ENCODE measurements around the gene KCND3.

KCND3 gene

DNA sequence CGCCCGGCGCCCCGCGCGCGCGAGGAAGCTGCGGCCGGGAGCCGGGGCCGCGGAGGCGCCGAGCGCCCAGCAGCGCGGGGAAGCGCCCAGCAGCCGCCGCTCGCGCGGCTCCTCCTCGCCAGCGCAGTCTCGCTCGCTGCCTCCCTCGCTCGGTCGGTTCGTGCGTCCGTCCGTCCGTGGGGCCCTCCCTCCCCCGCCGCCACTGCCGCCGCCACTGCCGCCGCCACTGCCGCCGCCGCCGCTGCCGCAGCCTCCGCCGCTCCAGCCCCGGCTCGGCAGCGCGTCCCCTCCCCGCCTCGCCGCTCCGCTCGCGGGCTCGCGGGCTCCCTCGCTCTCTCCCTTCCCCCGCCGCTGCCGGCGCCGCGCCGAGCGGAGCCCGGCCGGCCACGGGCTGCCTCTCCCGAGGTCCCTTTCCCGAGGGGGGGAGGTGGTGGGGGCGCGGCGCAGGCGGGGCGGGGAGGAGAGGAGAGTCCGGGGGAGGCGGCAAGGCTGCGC is at the start of gene KCND3:
TSS of gene KCND3 (minus strand) at position 138 of the 495 bp plus-strand sequence.
- DNase-seq (ENCODE audit: low read depth): no peak

DNA sequence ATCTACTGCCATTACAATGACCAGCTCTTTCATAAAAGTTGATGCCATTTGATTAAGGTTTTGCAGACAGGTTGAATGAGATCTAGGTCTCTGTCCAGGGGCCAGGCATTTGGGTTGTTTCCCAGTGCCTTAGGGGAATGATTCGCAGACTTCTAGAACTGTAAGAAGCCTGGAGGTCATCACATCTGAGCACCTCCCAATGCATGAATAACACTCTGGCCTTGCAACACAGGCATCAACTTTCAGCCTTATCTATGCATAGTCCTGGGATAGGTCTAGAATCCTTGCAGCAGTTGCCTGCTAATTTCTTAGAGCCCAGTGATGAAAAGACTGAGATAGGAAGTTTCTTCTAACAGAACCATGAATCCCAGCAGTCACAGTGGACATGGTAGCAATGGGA is 44.8 kb upstream of the KCND3 start:
- DNase-seq (ENCODE audit: low read depth): no peak

DNA sequence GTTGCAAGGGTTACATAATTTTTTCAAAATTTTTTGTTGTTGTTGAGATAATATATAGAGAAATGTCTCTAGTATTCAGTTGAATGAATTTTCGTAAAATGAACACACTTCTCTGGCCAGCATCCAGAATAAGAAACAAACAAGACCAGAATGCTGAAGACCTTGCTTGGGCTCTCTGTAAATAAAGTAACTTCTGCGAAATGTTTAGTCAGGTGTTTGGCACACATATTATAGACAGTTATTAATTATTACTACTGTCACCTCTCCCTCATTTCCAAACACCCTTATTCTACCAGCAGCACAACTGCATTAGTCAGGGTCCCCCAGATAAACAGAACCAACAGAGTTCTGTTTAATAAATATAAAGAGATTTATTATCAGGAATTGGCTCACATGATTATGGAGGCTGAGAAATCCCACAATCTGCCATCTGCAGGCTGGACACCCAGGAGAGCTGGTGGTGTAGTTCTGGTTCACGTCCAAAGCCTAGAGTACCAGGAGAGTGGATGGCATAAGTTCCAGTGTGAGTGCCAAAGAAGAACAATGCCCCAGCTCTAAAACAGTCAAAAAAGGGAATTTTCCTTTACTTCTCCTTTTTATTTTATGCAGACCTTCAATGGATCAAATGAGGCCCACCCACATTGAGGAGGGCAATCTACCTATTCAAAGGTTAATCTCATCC is 44.1 kb upstream of the KCND3 start:
- DNase-seq (ENCODE audit: low read depth): no peak

DNA sequence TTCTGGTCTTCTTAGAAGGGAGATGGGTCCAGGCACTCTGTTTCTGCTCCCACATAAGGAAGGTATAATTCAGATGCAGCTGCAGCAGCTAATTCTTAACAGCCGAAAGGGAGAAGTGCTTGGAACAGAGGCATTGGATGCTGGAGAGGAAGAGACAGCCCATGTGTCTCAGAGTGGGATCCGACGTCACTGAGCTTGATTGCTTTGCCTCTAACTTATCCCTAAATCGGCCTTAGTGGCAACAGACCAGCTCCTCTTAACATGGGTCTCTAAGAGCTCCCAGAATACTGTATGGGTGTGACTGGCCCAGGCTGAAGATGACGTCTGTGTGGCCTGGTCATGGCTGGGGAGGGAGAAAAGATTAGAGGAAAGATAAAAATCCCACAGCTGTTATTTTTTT is 40.7 kb upstream of the KCND3 start:
- DNase-seq (ENCODE audit: low read depth): no peak

DNA sequence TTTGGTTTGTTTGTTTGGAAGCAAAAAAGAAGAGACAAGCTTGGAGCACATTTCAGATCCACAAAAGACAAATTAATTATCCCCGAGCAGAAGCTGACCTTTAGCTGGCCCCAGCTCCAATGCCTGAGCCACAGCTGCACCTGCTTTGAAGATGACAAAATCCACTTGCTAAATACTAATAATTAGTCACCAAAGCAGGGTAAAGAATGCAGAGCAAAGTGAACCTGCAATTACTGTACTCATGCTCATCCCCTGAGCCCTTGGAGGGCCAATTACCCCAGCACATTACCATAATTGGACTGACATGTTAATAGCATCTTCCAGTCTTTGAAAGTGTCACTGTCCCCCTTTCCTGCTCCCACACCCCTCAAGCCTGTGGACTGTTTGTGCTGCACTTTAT is 38.2 kb upstream of the KCND3 start:
- DNase-seq (ENCODE audit: low read depth): no peak

DNA sequence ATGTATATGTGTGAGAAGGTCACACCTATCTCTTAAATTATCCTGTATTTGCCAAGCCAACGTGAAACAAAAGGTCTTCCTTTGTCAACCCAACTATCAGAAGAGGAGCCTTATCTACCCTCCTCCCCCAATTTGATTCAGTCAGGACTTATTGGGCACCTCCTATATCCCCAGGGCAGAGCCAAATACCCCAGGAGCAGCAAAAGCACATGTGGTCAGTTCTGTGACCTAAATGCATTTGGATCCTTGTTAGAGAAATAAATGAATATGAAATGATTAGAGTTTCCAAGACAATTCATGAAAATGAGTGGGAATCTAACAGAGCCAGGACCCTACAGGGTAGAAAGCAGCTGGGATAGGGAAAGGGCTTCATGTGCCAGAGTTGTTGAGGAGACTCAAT is 37.0 kb upstream of the KCND3 start:
- no peak for DNase-seq (ENCODE audit: low read depth)

DNA sequence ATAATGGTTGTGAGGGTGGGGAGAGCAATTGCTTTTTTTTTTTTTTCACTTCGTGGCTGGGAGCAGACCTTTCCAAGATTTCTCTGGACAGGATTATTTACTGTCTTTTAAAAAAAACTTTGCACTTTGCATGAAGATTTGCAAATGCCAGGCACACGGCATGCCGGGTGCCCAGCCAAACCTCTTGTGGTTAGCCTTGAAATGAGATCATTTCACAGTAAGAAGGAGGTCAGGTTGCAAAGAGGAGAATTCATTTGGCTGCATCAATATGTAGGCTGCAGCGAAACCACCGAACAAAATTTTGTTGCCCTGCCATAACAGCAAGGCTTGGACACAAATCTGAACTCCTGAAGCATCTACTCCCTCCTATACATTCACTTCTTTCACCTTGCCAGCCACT is 36.5 kb upstream of the KCND3 start:
- no peak for DNase-seq (ENCODE audit: low read depth)

DNA sequence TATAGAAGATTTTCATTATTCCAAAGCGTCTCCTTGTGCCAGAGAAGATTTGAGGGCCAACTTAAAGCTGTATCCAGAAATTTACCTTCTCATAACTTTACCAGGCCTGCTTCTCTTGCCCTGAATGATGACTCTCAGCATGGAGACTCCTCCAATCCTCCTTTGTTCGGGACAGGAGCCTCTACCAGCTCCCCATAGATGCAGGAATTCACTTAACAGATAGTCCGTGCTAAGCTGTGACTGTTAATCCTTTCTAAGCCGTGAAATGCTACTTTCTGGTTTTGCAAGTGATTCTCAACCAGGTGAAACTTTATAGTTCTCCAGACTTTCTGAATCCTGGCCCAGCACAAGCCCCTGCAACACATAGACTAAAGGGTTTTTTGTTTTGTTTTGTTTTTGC is 31.8 kb upstream of the KCND3 start:
- DNase-seq (ENCODE audit: low read depth): no peak

DNA sequence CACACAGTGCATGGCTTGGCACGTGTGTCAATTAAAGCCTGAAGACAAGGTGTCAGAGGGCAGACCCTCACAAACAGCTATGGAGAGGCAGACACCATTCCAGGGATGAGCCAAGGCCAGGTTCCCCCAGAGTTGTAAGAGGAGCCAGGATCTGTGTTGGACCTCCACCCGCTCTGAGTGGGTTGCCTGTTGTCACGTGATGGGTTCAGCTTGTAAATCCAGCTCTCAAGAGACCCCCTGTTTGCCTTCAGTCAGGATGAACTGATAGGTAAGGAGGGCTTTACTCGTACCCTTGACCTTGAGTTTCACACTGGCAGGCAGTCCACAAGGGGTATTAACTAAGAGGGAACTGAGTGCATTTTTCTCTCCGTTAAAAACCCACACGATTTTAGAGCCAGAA is 27.7 kb upstream of the KCND3 start:
- no peak for DNase-seq (ENCODE audit: low read depth)

DNA sequence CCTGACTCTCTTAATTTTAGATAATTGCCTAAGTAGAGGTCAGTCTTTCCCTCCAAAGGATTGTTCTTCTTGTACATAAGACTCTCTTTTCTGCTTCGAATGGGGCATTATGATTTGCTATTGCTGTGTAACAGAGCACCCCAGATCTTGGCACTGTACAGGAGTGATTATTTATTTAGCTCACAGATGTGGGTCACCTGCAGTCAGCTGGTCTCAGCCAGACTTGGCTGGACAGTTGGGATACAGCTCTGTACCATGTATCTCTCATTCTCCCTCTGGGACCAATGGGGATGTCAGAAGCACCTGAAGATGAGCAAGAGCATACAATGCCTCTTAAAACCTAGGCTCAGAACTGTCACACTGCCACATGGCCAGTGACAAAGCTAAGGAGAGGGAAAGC is 23.4 kb upstream of the KCND3 start:
- no peak for DNase-seq (ENCODE audit: low read depth)

DNA sequence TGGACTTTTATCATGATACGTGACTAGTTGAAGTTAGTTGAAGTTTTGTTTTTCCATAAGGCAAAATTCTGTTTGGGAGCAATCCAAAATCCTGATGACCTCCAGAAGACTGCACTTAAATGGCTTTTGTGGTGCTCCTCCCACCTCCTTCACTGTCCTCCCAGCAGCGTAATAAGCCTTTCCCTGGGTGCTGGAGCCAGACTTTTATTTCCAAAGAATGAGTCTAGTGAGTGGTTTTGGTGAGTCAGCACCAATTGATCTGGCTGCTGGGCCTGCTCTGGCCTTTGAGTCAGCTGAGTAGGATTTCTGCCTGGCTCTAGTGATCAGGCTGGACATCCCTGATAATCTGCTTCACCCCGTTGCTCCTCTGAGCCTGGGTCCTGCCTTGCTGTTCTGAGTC is 21.7 kb upstream of the KCND3 start:
- DNase-seq (ENCODE audit: low read depth): no peak

DNA sequence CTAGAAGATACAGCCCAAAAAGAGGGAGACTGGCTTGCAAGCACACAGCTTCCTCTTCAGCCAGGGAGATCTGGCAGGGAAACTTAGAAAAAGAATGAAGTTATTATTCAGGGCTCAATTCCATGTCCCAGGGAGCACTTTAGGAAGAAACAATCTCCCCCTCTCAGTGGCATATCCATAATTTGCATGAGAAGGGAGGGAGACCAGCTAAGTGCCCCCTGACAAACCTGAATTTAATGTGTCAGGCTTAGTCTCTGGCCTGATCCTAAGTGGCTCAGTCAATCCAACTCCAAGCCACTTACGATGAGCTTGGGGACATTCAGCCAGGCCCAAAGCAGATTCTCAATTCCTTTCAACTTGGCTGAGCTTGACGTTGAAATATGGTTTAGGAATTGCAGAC is 17.7 kb upstream of the KCND3 start:
- no peak for DNase-seq (ENCODE audit: low read depth)

DNA sequence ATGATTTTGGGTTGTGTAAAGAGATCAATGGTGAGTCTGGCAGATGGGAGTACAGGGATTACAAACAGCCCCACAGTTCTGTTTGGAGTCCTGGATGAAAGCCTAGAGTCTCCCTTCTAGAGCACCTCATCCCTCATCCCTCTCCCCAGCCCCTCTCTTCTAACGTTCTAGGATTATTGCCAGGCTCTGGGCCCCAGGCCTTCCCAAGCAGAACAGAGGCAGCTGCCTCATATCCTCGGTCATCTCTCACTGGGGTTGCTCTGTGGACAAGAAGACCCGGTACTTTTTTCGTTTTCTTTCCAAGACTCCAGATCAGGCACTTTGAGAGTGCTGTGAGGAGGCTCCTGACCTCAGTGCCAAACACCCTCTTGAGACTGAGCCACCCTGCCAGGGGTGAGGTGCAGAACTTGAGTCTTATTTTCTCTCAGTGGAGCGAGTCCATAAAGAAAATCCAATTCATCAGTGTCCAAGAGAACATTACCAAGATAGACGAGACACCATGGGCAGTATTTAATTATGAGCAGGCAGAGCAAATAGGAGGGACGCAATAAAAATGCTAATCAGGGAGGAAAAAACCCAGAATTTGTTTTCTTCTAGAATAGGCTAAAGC is 17.1 kb upstream of the KCND3 start:
- no peak for DNase-seq (ENCODE audit: low read depth)

DNA sequence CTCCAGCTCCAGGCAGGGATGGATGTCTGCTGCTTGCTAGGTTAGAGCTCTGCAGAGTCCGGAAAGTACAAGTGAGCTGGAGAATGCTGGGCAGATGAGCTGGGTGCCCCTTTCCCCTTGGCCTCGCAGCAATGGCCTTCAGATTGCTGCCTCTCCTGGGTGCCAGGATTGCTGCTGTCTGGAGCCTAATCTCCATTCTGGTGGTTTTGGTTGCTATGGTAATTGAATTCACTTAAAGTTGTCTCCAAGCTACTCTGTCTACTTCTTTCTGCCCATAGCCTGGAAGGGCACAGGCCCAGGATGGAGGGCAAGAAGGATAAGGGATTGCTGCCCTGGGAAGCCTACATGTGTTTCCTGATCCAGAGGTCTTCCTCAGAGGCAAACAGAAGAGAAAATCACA is 14.6 kb upstream of the KCND3 start:
- DNase-seq (ENCODE audit: low read depth): no peak

DNA sequence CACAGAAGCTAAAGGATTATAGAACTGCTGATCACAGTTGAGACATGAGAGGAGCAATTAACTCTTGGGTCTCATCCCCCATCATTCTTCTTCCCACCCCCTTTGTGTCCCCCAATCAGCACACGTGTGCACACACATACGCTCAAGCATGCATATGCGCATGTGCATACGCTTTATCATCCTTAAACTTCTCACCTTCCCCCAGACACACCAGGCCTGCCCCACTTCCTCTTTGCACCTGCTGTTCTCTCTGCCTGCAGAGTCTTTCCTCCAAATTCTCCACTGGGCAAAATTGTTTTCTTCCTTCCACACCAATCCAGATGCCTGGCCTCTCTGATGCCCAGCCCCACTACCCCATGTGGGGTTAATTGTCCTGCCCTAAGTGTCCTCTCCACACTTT is 13.0 kb upstream of the KCND3 start:
- no peak for DNase-seq (ENCODE audit: low read depth)

DNA sequence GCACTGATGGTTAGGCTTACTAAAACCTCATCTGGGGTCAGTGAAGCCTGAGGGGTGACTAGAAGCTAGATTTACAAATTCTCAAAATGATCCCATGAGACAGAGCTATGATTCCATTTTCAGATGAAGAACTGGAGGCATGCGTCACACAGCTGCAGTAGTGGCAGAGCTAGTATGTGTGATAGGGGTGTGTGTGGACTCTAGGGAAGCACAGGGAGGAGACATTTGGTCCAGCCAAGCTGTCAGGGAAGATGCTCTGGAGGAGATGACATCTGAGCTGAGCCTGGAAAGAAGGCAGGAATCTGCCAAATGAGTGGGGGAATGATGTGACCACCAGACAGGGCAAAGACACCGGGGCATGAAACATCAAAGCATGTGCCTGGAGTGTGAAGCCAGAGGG is 12.0 kb upstream of the KCND3 start:
- DNase-seq (ENCODE audit: low read depth): no peak

DNA sequence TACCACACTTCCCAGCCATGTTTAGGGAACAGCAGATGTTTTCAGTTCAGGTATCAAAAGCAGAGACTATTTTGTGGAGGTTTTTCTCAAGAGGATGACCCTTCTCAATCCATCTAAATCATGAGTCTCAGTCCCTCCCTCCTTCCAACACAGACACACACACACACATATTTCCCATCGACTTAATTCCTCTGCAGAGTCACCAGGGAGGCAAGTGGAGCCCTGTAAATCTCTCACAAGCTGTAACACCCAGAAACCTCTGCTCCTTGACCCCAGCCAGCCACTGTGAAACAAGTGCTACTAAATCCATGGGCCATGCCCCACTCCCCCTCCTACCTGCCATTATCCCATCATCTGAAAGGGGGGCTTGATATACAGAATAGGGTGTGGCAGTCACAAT is 10.6 kb upstream of the KCND3 start:
- DNase-seq (ENCODE audit: low read depth): no peak

DNA sequence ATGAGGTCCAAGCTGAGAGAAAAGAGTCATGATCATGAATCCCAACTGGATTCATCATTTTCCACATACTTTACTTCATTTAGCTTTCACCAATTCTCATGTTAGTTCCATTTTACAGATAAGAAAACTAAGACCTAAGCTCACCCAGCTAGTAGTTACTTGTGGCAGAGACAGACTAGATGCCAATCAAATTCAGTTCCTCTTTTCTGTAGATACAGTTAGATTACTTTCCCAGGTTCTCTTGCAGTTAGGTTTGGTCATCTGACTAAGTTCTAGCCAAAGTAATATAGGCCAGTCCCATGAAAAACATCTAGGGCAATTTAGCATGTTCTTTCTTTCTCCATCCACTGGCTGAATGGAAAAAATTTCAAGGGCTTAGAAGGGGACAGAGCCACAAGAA is 8.9 kb upstream of the KCND3 start:
- DNase-seq (ENCODE audit: low read depth): no peak

DNA sequence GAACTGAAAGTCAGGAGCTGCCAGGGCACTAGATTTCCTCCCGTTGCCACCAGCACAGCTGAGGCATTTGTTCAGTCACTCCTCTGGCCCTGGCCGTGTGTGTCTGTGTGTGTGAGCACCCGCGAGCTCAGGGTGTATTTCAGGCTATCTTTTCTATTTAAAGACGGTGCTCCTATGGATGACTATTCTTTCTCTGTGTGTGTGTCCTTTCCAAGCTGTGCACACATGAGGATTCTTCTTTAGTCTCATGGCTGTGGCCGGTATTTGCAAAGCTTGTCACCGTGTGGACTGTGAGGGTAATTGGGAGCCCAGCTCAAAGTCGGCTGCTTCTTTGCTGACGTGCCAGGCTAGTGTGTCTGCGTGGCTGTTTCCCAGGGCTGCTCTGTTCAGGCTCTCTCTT is 3.0 kb upstream of the KCND3 start:
- DNase-seq (ENCODE audit: low read depth): no peak

DNA sequence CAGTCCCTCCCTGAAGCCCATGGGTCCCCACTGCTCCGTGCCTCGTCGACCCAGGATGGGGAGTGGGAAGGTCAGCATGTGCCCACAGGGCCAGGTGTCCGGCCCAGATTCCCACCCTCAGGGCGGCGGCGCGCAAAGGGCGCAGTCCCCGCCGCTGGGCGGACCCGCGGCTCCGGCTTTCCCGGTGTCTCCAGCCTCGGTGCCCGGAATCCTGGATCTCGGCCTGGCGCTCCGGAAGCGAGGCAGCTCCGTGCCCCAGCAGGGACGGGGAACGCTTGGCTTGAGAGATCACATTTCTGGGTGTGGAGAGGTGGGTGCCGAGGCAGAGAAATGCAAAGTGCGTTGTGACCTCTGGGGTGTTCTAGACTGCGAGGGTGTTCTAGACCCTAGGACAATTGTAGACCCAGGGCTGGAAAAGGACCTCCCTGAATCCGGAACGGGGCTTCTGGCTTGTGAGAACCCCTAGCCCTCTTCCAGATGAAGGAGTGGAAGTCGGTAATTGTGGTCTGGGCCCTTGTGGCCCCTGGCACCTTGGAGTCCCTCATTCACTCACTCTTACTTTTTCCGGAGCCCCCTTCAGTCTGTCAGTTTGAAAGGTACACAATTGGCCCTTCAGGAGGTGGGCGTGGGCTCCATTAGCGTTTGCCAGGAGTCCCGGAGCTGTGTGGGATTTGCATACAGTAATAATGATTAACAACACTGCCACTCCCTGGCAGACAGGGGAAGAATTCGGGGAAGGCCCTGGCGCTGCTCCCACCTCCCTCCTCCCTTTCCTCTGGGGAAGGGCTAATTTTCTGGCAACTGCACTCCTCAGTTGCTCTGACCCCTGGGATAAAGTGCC is 1.6 kb upstream of the KCND3 start:
- DNase-seq (ENCODE audit: low read depth): no peak

DNA sequence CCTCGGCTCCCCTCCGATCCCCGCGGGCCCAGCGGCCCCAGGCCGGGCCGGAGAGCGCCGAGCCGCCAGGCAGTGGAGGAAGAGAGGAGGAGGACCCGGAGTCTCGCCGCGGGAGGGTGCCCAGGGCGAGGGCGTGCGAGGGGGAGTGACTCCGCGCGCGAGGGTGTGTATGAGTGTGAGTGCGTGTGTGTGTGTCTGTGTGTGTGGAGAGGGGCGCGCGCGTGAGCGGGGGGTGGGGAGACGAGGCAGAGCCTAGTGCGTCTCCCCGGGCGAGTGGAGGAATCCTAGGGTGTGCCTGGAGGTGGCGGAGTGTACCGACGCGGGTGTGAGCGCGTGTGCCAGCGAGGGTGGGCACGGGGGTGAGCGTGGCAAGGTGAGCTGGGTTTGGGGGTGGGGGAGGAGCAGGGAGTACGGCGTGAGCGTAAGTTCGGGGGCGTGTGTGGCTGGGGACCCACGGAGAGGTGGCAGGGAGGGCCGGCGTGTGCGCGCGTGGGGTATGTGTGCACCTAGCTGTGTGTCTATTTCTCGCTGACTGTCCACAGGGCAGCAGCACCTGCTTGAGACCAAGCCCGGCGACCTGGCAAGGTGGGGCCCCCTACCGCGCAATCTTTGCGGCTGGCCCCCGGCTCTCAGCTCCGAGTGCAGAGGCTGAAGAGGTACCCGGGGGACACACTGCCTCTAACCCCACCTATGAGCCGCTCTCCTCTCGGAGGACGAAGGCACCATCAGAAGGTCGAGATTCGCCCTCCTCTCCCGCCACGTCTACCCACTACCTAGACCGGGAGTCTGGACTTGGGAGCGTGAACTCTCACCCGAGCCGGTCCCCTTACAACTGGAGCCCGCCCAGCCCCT is 784 bp upstream of the KCND3 start:
- no peak for DNase-seq (ENCODE audit: low read depth)

DNA sequence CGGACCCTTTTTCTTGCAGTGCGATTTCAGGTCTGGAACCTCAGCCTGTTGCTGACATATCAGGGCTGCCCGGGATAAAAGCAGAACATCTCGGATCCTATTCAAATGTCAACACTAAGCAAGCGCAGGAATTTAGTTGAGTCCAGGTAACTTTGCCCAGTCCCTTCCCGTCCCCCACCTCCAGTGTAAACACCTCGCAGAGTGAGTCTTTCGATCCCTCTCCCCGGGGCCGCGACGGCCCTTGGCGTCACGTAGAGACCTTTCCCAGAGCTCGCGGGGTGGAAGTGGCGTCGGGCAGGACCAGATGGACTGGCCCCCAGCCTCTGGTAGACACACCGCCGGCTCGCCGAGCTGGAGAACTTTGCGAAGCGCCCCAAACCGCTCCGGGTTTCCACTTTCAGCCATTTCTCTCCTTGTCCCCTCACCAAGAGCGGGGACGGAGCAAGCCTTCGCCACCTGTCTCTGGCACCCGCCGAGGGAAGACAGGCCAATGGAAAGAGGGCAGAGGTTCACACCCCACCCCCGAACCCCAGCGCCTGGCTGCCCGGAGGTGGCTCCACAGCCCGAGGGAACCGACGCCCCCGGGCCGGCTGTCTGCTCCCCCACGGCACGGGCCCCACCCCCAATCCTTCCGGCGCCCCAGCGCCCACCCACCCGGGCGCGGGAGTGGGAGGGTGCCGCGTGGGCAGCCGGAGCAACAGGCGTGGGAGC is 570 bp downstream of the KCND3 start:
- no peak for DNase-seq (ENCODE audit: low read depth)
